Kidney (tissue), 14 donors: ENCODE results near the gene KCTD12. TPM values are rescaled to one million over a fixed set of nuclear protein-coding genes. Genes with fewer than 3 reads are reported as not detected.

Experiments
- DNase-seq, 5 donors: peaks; one replicate each; pipeline ENCODE4 v3.0.0-alpha.2; 2013 to 2020
- FAIRE-seq: peaks from 2 replicates; lab custom pipeline; 2012; peaks lifted over from hg19 to GRCh38; lab: Jason Lieb, UNC
- H3K27ac ChIP-seq, 2 donors: one replicate each; pipeline ENCODE4 v1.7.0; 2013; ENCODE audit warnings: low read depth in 2 of 2, low read length in 2 of 2, inconsistent platforms in 1 of 2
- H3K27me3 ChIP-seq: one replicate; pipeline ENCODE4 v1.7.1; 2013; ENCODE audit warnings: low read length, inconsistent platforms; ENCODE audit not compliant: control insufficient read depth, insufficient read depth
- H3K36me3 ChIP-seq, 3 donors: one replicate each; pipeline versions ENCODE4 v1.7.0 to v1.7.1; 2013; ENCODE audit warnings: low read length in 3 of 3, control low read depth in 1 of 3, inconsistent platforms in 1 of 3; ENCODE audit not compliant: insufficient read depth in 3 of 3, control insufficient read depth in 2 of 3
- H3K4me1 ChIP-seq, 3 donors: one replicate each; pipeline versions ENCODE4 v1.7.0 to v1.7.1; 2013; ENCODE audit warnings: low read length in 3 of 3, inconsistent platforms in 1 of 3, low read depth in 1 of 3; ENCODE audit not compliant: control insufficient read depth in 2 of 3, insufficient read depth in 2 of 3
- H3K4me3 ChIP-seq, 3 donors: one replicate each; pipeline versions ENCODE4 v1.7.0 to v1.8.1; 2013; ENCODE audit warnings: low read length in 3 of 3, control low read depth in 1 of 3, inconsistent platforms in 1 of 3
- H3K9ac ChIP-seq, 3 donors: one replicate each; pipeline versions ENCODE4 v1.7.0 to v1.7.1; 2013; ENCODE audit warnings: low read length in 3 of 3, control low read depth in 1 of 3, inconsistent platforms in 1 of 3
- H3K9me3 ChIP-seq, 3 donors: one replicate each; pipeline versions ENCODE4 v1.7.0 to v1.7.1; 2013; ENCODE audit warnings: low read length in 3 of 3, control low read depth in 1 of 3, inconsistent platforms in 1 of 3; ENCODE audit not compliant: control insufficient read depth in 2 of 3, insufficient read depth in 1 of 3
- CTCF ChIP-seq: IDR thresholded peaks from 3 replicates; pipeline ENCODE4 v1.5.1; 2012; ENCODE audit warnings: mild to moderate bottlenecking, moderate library complexity, borderline replicate concordance; ENCODE audit not compliant: insufficient read depth; ENCODE audit errors: extremely low read depth
- intact Hi-C: fragments of 100-400 bp; cut with DNase I; formaldehyde crosslinking; loops from one replicate; pipeline ENCODE4 v1.11.1; 2022
- polyA plus RNA-seq: library from polyadenylated mRNA; stranded (reverse); fragments of 350-450 nt; fragmentation: Illumina TruSeq; extraction: RNeasy Lipid Tissue Mini Kit (QIAGEN cat#74804); gene quantifications from one replicate; pipeline ENCODE4 v1.2.3, GENCODE V29; 2014; ENCODE audit warnings: low read depth, low replicate concordance; ENCODE audit not compliant: insufficient read depth
- total RNA-seq: library from RNA; stranded (reverse); fragmentation: NEBNext Ultra II Directional; extraction: Animal tissue kit (Norgen Biotek cat#: 25700); gene quantifications from one replicate; pipeline ENCODE4 v1.2.1, GENCODE V29; 2021
- donor health status: control.
- donor health status: control.
- donor health status: control.
- donor health status: control.
- donor health status: control.
- donor health status: DM: yes; HTN: yes; CAD: no.
- donor health status: Normal renal cell carcinoma (clear cell type).

KCTD12 gene
- total and polyA plus RNA-seq, 2 donors from 2014 or later = 18.0 to 132 TPM

- Histone ChIP-seq H3K36me3 (no peaks in the 10 kb centered on the region), H3K27ac (no peak overlapping the region), H3K4me1 (no peaks in the 10 kb centered on the region), H3K27me3 (no peaks in the 10 kb centered on the region), H3K9ac (no peak overlapping the region), H3K4me3 (no peak overlapping the region), H3K9me3 (peaks cover 0 to 12% (median 0%) of the 10 kb centered on the region in 3 donors)
- FAIRE-seq (no peak), DNase-seq (no peak)
- intact Hi-C loops = no loop called here
- TF ChIP-seq CTCF = no peak
Observed at GRCh38 chr13:76932076-76932475, 45.9 kb upstream of the KCTD12 start.

- DNase-seq (no peak), FAIRE-seq (no peak)
- Histone ChIP-seq H3K27ac (no peak overlapping the region), H3K27me3 (no peaks in the 10 kb centered on the region), H3K4me3 (no peak overlapping the region), H3K9ac (no peak overlapping the region), H3K9me3 (peaks cover 0 to 12% (median 0%) of the 10 kb centered on the region in 3 donors), H3K4me1 (no peaks in the 10 kb centered on the region), H3K36me3 (no peaks in the 10 kb centered on the region)
- no peak for TF ChIP-seq CTCF
- intact Hi-C loops = no loop called here
Observed at GRCh38 chr13:76929851-76930374, 43.7 kb upstream of the KCTD12 start.

- Histone ChIP-seq H3K9me3 (peaks cover 0 to 12% (median 0%) of the 10 kb centered on the region in 3 donors), H3K9ac (no peak overlapping the region), H3K4me1 (no peaks in the 10 kb centered on the region), H3K27me3 (no peaks in the 10 kb centered on the region), H3K4me3 (no peak overlapping the region), H3K36me3 (no peaks in the 10 kb centered on the region), H3K27ac (no peak overlapping the region)
- no peak for TF ChIP-seq CTCF
- no peak for DNase-seq
- FAIRE-seq = no peak
- intact Hi-C loops = no loop called here
Observed at GRCh38 chr13:76929320-76929719, 43.1 kb upstream of the KCTD12 start.

GRCh38 chr13:76928456-76928855 lies 42.3 kb upstream of the KCTD12 start:
- intact Hi-C loops = no loop called here
- no peak overlapping the region for H3K27ac ChIP-seq
- H3K27me3 ChIP-seq = no peaks in the 10 kb centered on the region
- DNase-seq (no peak), FAIRE-seq (no peak)
- no peak overlapping the region for H3K9ac ChIP-seq
- no peak overlapping the region for H3K4me3 ChIP-seq
- H3K4me1 ChIP-seq = no peaks in the 10 kb centered on the region
- no peaks in the 10 kb centered on the region for H3K36me3 ChIP-seq
- H3K9me3 ChIP-seq = peaks cover 0 to 12% (median 0%) of the 10 kb centered on the region in 3 donors
- no peak for TF ChIP-seq CTCF
